GM12878 (cell line): ENCODE data around the gene TBC1D22B. TPM values are rescaled to one million over a fixed set of nuclear protein-coding genes. Genes with fewer than 3 reads are reported as not detected.

Experiments used
- ATAC-seq: fragments of 200-7000 bp; cut with Tn5 transposase; 3 replicates; pipeline ENCODE4 v1.9.1; 2020; ENCODE audit warnings: mild to moderate bottlenecking, moderate library complexity
- BruUV-seq: library from RNA; stranded (reverse); fragments of 400-500 nt; replicated peaks from 2 replicates; lab custom pipeline; 2021; lab: Mats Ljungman, UMichigan
- CTCF ChIA-PET: fragments of 300-600 bp; sonication (Branson Sonifier 250); formaldehyde crosslinking; extraction: SDS; loops from one replicate; lab custom pipeline; 2021; ENCODE audit warnings: inconsistent platforms; lab: Yijun Ruan, JAX
- POLR2A ChIA-PET: fragments of 350-600 bp; formaldehyde crosslinking; extraction: SDS; loops from one replicate; lab custom pipeline; 2021; ENCODE audit warnings: inconsistent platforms; lab: Charles Lee
- RAD21 ChIA-PET: fragments of 300-600 bp; sonication (Branson Sonifier 250); formaldehyde crosslinking; loops from one replicate; lab custom pipeline; 2023; ENCODE audit warnings: antibody characterized with exemption; ENCODE audit not compliant: unreplicated experiment; lab: Charles Lee
- SMC1A ChIA-PET: fragments of 300-600 bp; sonication (Branson Sonifier 250); formaldehyde crosslinking; loops from one replicate; lab custom pipeline; 2023; ENCODE audit not compliant: unreplicated experiment, uncharacterized antibody; lab: Charles Lee
- DNase-seq: peaks from one replicate; pipeline ENCODE4 v3.0.0-alpha.2; 2011; ENCODE audit warnings: low read depth, low spot score
- FAIRE-seq: peaks from 3 replicates; lab custom pipeline; 2011; peaks lifted over from hg19 to GRCh38; lab: Jason Lieb, UNC
- H2AFZ ChIP-seq: 2 replicates; pipeline ENCODE4 v1.6.0; 2011; ENCODE audit warnings: low read depth, low read length, control low read depth; ENCODE audit not compliant: control insufficient read depth
- H3K27ac ChIP-seq: 2 replicates; pipeline ENCODE4 v1.5.1; 2011; ENCODE audit warnings: control low read depth; ENCODE audit not compliant: control insufficient read depth, insufficient read depth
- H3K27me3 ChIP-seq, 2 experiments: replicated peaks in 1 of 2; 2 replicates each; pipeline versions ENCODE4 v1.6.0 to v1.6.1; 2011; ENCODE audit warnings: low read length in 1 of 2; ENCODE audit not compliant: control insufficient read depth in 2 of 2, insufficient read depth in 2 of 2
- H3K36me3 ChIP-seq, 2 experiments: 2 replicates each; pipeline ENCODE4 v1.5.1; 2011; ENCODE audit warnings: low read length in 1 of 2; ENCODE audit not compliant: control insufficient read depth in 2 of 2, insufficient read depth in 2 of 2
- H3K4me1 ChIP-seq: 2 replicates; pipeline ENCODE4 v1.6.1; 2011; ENCODE audit warnings: mild to moderate bottlenecking, low read length, moderate library complexity, mixed read lengths; ENCODE audit not compliant: control insufficient read depth, insufficient read depth
- H3K4me2 ChIP-seq: 2 replicates; pipeline ENCODE4 v1.6.0; 2011; ENCODE audit warnings: control low read depth; ENCODE audit not compliant: control insufficient read depth, insufficient read depth
- H3K4me3 ChIP-seq: fragments of 200-600 bp; sonication (generic); 2 replicates; pipeline ENCODE4 v1.5.1; 2016
- H3K79me2 ChIP-seq: 2 replicates; pipeline ENCODE4 v1.6.0; 2011; ENCODE audit warnings: low read length; ENCODE audit not compliant: control insufficient read depth, insufficient read depth
- H3K9ac ChIP-seq: 2 replicates; pipeline ENCODE4 v1.8.0; 2011; ENCODE audit warnings: low read length, control low read depth, mixed read lengths; ENCODE audit not compliant: control insufficient read depth, insufficient read depth
- H3K9me3 ChIP-seq: replicated peaks from 3 replicates; pipeline ENCODE4 v1.5.1; 2011; ENCODE audit warnings: mild to moderate bottlenecking, low read length; ENCODE audit not compliant: control insufficient read depth, insufficient read depth
- H4K20me1 ChIP-seq: 2 replicates; pipeline ENCODE4 v1.6.0; 2011; ENCODE audit not compliant: control insufficient read depth, insufficient read depth
- ATF2 ChIP-seq: IDR thresholded peaks from 2 replicates; pipeline ENCODE4 v1.6.1; 2012; ENCODE audit warnings: low read length, inconsistent platforms
- ATF7 ChIP-seq: fragments of 450-650 bp; IDR thresholded peaks from 2 replicates; pipeline ENCODE4 v1.6.1; 2016; ENCODE audit warnings: low read depth, mild to moderate bottlenecking
- CHD2 ChIP-seq: IDR thresholded peaks from 2 replicates; pipeline ENCODE4 v1.6.1; 2011; ENCODE audit warnings: low read depth, low read length, improper control_type of control experiment, borderline replicate concordance
- CREB1 ChIP-seq: IDR thresholded peaks from 2 replicates; pipeline ENCODE4 v1.6.1; 2012; ENCODE audit warnings: low read depth, mild to moderate bottlenecking, inconsistent platforms
- CREM ChIP-seq: IDR thresholded peaks from 2 replicates; pipeline ENCODE4 v1.6.1; 2014; ENCODE audit warnings: antibody characterized with exemption, low read depth
- EED ChIP-seq: sonication (generic); IDR thresholded peaks from 2 replicates; pipeline ENCODE4 v1.6.1; 2016; ENCODE audit warnings: antibody characterized with exemption, low read depth
- IKZF1 ChIP-seq: fragments of 450-650 bp; conservative IDR thresholded peaks from 2 replicates; pipeline ENCODE4 v1.6.1; 2017; ENCODE audit warnings: antibody characterized with exemption, mild to moderate bottlenecking
- IKZF2 ChIP-seq, 2 experiments: fragments of 450-650 bp; IDR thresholded peaks; 2 replicates each; pipeline ENCODE4 v1.6.1; 2017; ENCODE audit warnings: mild to moderate bottlenecking in 2 of 2, moderate library complexity in 2 of 2
- IRF3 ChIP-seq: fragments of 450-650 bp; IDR thresholded peaks from 2 replicates; pipeline ENCODE4 v1.6.1; 2014; ENCODE audit warnings: mild to moderate bottlenecking
- JUNB ChIP-seq: IDR thresholded peaks from 2 replicates; pipeline ENCODE4 v1.6.1; 2016; ENCODE audit warnings: antibody characterized with exemption, mild to moderate bottlenecking
- NFIC ChIP-seq: IDR thresholded peaks from 2 replicates; pipeline ENCODE4 v1.6.1; 2012; ENCODE audit warnings: low read depth, mild to moderate bottlenecking, inconsistent platforms, low read length, moderate library complexity
- NFYB ChIP-seq: IDR thresholded peaks from 2 replicates; pipeline ENCODE4 v1.6.1; 2011; ENCODE audit warnings: low read depth, mild to moderate bottlenecking, low read length, improper control_type of control experiment, moderate library complexity; ENCODE audit not compliant: insufficient read depth
- RUNX3 ChIP-seq: IDR thresholded peaks from 2 replicates; pipeline ENCODE4 v1.6.1; 2012; ENCODE audit warnings: low read length, inconsistent platforms
- SPI1 ChIP-seq: IDR thresholded peaks from 2 replicates; pipeline ENCODE4 v1.6.1; 2011; ENCODE audit warnings: low read depth, mild to moderate bottlenecking, low read length, moderate library complexity, borderline replicate concordance; ENCODE audit not compliant: insufficient read depth
- USF1 ChIP-seq: IDR thresholded peaks from 2 replicates; pipeline ENCODE4 v1.6.1; 2011; ENCODE audit warnings: borderline replicate concordance, low read depth, mild to moderate bottlenecking, moderate library complexity, mixed read lengths, low read length; ENCODE audit not compliant: insufficient read depth; ENCODE audit errors: extremely low read length
- WGBS: methylation state at CpG from one replicate; pipeline ENCODE4 v1.1.6; 2016; ENCODE audit warnings: low lambda C conversion rate; ENCODE audit not compliant: insufficient replicate concordance, insufficient coverage; ENCODE audit errors: missing lambda C conversion rate; 5-methylcytosine and 5-hydroxymethylcytosine counted together
- in situ Hi-C: fragments of 300-500 bp; cut with MboI; formaldehyde crosslinking; loops from 9 replicates; pipeline ENCODE4 v1.14.3; 2018; ENCODE audit warnings: mixed read lengths
- intact Hi-C: fragments of 100-400 bp; cut with micrococcal nuclease; formaldehyde crosslinking; loops from one replicate; pipeline ENCODE4 v1.14.2; 2022; ENCODE audit not compliant: unreplicated experiment
- polyA plus RNA-seq, 11 experiments: library from polyadenylated mRNA; depleted of rRNA in 4 of 11; unstranded in 6 of 11; stranded (reverse) in 5 of 11; fragments of >200 nt; fragmentation: Nextera tagmentation in 4 of 11; fragmentation: Illumina TruSeq in 1 of 11; extraction: Ambion mirVana in 4 of 11; extraction: Trizol in 1 of 11; gene quantifications; 1 replicate in 1 of 11; 2 replicates in 10 of 11; pipeline versions ENCODE4 v1.2.1 to v1.2.3, GENCODE V29; 2011 to 2016; ENCODE audit warnings: inconsistent platforms in 2 of 11, missing spikeins in 2 of 11, low read depth in 1 of 11
- total RNA-seq, 4 experiments: library from RNA; depleted of rRNA in 3 of 4; stranded (reverse); fragments of >200 nt in 3 of 4; fragmentation: Illumina TruSeq in 1 of 4; extraction: Trizol in 1 of 4; gene quantifications; 2 replicates each; pipeline versions ENCODE4 v1.2.1 to v1.2.3, GENCODE V29; 2013 to 2021
- TF ChIP-seq, protein P1 (sequence below): fragments of 450-650 bp; IDR thresholded peaks from 2 replicates; pipeline ENCODE4 v1.6.1; 2016; ENCODE audit warnings: mild to moderate bottlenecking, moderate library complexity, borderline replicate concordance

Gene TBC1D22B
- total and polyA plus RNA-seq, 10 of the 15 experiments (the other 5 are each of a cell fraction or from before 2014, with no cell fraction given): 3.4 to 18.7 (median 14.1) TPM

GRCh38 chr6:37242429-37243052 lies 15.0 kb upstream of the TBC1D22B start:
- Histone ChIP-seq H3K9me3 (no peaks in the 10 kb centered on the region), H3K27me3 (no peaks in the 10 kb centered on the region), H3K4me3 (no peak overlapping the region), H3K36me3 (no peaks in the 10 kb centered on the region), H3K27ac (no peak overlapping the region), H3K4me2 (no peak overlapping the region), H2AFZ (no peak overlapping the region), H3K79me2 (no peaks in the 10 kb centered on the region), H3K9ac (no peak overlapping the region), H3K4me1 (peaks cover 9% of the 10 kb centered on the region; the same call in 1 of the 2 replicates), H4K20me1 (no peaks in the 10 kb centered on the region)
- CTCF ChIA-PET: interaction anchor here (1.1 to 1.8 kb wide), 2 partner anchors 12 to 21 kb away, joined by 4 to 6 read pairs; no protein-coding TSS in a partner anchor
- intact Hi-C loops: no loop called here
- RAD21 ChIA-PET: interaction anchor here (0.7 to 1.7 kb wide), 3 partner anchors 15 to 218 kb away, joined by 3 to 5 read pairs (median 3); partner anchors contain the start of genes TBC1D22B and TMEM217
- no TSS peak for BruUV-seq
- peak; percentile 24; the same call in 2 of the 3 replicates for ATAC-seq
- in situ Hi-C loops: no loop called here
- WGBS: 100% methylated on average over 1 of the region's 1 CpG
- POLR2A ChIA-PET: interaction anchor here (0.5 to 1.1 kb wide), 3 partner anchors 10 to 1178 kb away, joined by 3 to 6 read pairs (median 6); partner anchors contain the start of gene TBC1D22B
- DNase-seq: no peak
- FAIRE-seq: no peak
- SMC1A ChIA-PET: interaction anchor here (1.0 to 1.5 kb wide), 2 partner anchors 65 to 72 kb away, joined by 3 read pairs; no protein-coding TSS in a partner anchor
- TF ChIP-seq NFYB: 0 out of 2 replicates have a peak, but pooled peaks have one; percentile 24
- peak; percentile 11 for TF ChIP-seq USF1
- peak; percentile 69 for TF ChIP-seq ATF7
- TF ChIP-seq EED: 0 out of 2 replicates have a peak, but pooled peaks have one; percentile 63
- TF ChIP-seq IKZF2 (IDR thresholded peaks at IDR 0.05): peak; percentile 48 to 55
- peak; percentile 59 for TF ChIP-seq SPI1
- peak; percentile 67; the same call in 1 of the 2 replicates for TF ChIP-seq RUNX3
- peak; percentile 76; the same call in 1 of the 2 replicates for TF ChIP-seq NFIC
- TF ChIP-seq CHD2: no peak
- peak; percentile 51; the same call in 1 of the 2 replicates for TF ChIP-seq CREM
- TF ChIP-seq ATF2: peak; percentile 33; the same call in 1 of the 2 replicates
- TF ChIP-seq JUNB: peak; percentile 63
- TF ChIP-seq, protein P1, sequence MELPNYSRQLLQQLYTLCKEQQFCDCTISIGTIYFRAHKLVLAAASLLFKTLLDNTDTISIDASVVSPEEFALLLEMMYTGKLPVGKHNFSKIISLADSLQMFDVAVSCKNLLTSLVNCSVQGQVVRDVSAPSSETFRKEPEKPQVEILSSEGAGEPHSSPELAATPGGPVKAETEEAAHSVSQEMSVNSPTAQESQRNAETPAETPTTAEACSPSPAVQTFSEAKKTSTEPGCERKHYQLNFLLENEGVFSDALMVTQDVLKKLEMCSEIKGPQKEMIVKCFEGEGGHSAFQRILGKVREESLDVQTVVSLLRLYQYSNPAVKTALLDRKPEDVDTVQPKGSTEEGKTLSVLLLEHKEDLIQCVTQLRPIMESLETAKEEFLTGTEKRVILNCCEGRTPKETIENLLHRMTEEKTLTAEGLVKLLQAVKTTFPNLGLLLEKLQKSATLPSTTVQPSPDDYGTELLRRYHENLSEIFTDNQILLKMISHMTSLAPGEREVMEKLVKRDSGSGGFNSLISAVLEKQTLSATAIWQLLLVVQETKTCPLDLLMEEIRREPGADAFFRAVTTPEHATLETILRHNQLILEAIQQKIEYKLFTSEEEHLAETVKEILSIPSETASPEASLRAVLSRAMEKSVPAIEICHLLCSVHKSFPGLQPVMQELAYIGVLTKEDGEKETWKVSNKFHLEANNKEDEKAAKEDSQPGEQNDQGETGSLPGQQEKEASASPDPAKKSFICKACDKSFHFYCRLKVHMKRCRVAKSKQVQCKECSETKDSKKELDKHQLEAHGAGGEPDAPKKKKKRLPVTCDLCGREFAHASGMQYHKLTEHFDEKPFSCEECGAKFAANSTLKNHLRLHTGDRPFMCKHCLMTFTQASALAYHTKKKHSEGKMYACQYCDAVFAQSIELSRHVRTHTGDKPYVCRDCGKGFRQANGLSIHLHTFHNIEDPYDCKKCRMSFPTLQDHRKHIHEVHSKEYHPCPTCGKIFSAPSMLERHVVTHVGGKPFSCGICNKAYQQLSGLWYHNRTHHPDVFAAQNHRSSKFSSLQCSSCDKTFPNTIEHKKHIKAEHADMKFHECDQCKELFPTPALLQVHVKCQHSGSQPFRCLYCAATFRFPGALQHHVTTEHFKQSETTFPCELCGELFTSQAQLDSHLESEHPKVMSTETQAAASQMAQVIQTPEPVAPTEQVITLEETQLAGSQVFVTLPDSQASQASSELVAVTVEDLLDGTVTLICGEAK: no peak
- no peak for TF ChIP-seq IRF3
- 0 out of 2 replicates have a peak, but pooled peaks have one; percentile 38 for TF ChIP-seq IKZF1
- TF ChIP-seq CREB1: peak; percentile 71; the same call in 1 of the 2 replicates
